Testis (tissue), 3 donors: Measurements from ENCODE around the gene ZFYVE28. TPM values are rescaled to one million over a fixed set of nuclear protein-coding genes. Genes with fewer than 3 reads are reported as not detected.

Experiments
- DNase-seq: peaks from one replicate; pipeline ENCODE4 v3.0.0-alpha.2; 2019
- H3K27ac ChIP-seq, 2 donors: fragments of 200-600 bp; sonication (generic); one replicate each; pipeline ENCODE4 v1.5.1; 2019
- H3K27me3 ChIP-seq: fragments of 200-600 bp; sonication (generic); one replicate; pipeline ENCODE4 v1.5.1; 2019
- H3K36me3 ChIP-seq: fragments of 200-600 bp; sonication (generic); one replicate; pipeline ENCODE4 v1.5.1; 2017; ENCODE audit warnings: low read depth; ENCODE audit errors: missing control alignments
- H3K4me1 ChIP-seq: fragments of 200-600 bp; sonication (generic); one replicate; pipeline ENCODE4 v1.5.1; 2019
- H3K4me3 ChIP-seq, 2 donors: fragments of 200-600 bp; sonication (generic); one replicate each; pipeline ENCODE4 v1.5.1; 2017 to 2019
- H3K9me3 ChIP-seq: fragments of 200-600 bp; sonication (generic); one replicate; pipeline ENCODE4 v1.5.1; 2017
- CTCF ChIP-seq, 3 experiments: fragments of 450-650 bp in 2 of 3; fragments of 200-600 bp in 1 of 3; sonication (generic) in 1 of 3; IDR thresholded peaks; one replicate each; pipeline ENCODE4 v1.5.1; 2016 to 2019; ENCODE audit warnings: antibody characterized with exemption in 3 of 3, mild to moderate bottlenecking in 2 of 3, moderate library complexity in 1 of 3
- POLR2A ChIP-seq: fragments of 450-650 bp; IDR thresholded peaks from one replicate; pipeline ENCODE4 v1.6.1; 2017; ENCODE audit warnings: antibody characterized with exemption, mild to moderate bottlenecking, moderate library complexity
- WGBS, 2 donors: methylation state at CpG; one replicate each; pipeline ENCODE4 v1.1.5; 2018; 5-methylcytosine and 5-hydroxymethylcytosine counted together
- intact Hi-C: fragments of 100-400 bp; cut with DNase I; formaldehyde crosslinking; loops from one replicate; pipeline ENCODE4 v1.15.1; 2023; ENCODE audit warnings: low total_unique reads
- polyA plus RNA-seq: library from polyadenylated mRNA; stranded (reverse); fragments of 350-450 nt; fragmentation: Illumina TruSeq; extraction: RNeasy Lipid Tissue Mini Kit (QIAGEN cat#74804); gene quantifications from one replicate; pipeline ENCODE4 v1.2.3, GENCODE V29; 2014; ENCODE audit warnings: low read depth, low replicate concordance; ENCODE audit not compliant: insufficient read depth
- total RNA-seq, 2 donors: library from RNA; depleted of rRNA; stranded (reverse); fragments of >200 nt; gene quantifications; one replicate each; pipeline ENCODE4 v1.2.3, GENCODE V29; 2016

ZFYVE28 gene
- total and polyA plus RNA-seq, 3 donors from 2014 or later: 14.7 to 55.3 (median 40.5) TPM

- H3K27me3 ChIP-seq: no peaks in the 10 kb centered on the region
- no peaks in the 10 kb centered on the region for H3K36me3 ChIP-seq
- H3K9me3 ChIP-seq: no peaks in the 10 kb centered on the region
- peaks cover 57% of the 10 kb centered on the region for H3K4me1 ChIP-seq
- WGBS, 2 donors: 0 to 10% methylated on average over 4 to 23 of the region's 23 CpGs
- peak overlapping the region; percentile 93 to 98 for H3K27ac ChIP-seq
- intact Hi-C loops: loop anchor here (5.0 kb wide), 1 partner anchor 548 kb away; the partner anchor contains the start of gene SLBP
- TF ChIP-seq POLR2A (no peak), CTCF (IDR thresholded peaks at IDR 0.05) (no peak)
- H3K4me3 ChIP-seq: peak overlapping the region; percentile 82
- DNase-seq: peak; percentile 40
Measured at GRCh38 chr4:2260344-2261109, 157.9 kb downstream of the ZFYVE28 start.

GRCh38 chr4:2259541-2260343, 158.7 kb downstream of the ZFYVE28 start:
- H3K4me3 ChIP-seq: no peak overlapping the region
- peaks cover 63% of the 10 kb centered on the region for H3K4me1 ChIP-seq
- no peaks in the 10 kb centered on the region for H3K36me3 ChIP-seq
- peak; percentile 12 for DNase-seq
- H3K27ac ChIP-seq: peak overlapping the region; percentile 93 to 98
- WGBS, 2 donors: 50 to 59% methylated on average over 5 to 14 of the region's 15 CpGs
- no peak for TF ChIP-seq POLR2A
- TF ChIP-seq CTCF (IDR thresholded peaks at IDR 0.05): no peak
- H3K9me3 ChIP-seq: no peaks in the 10 kb centered on the region
- no peaks in the 10 kb centered on the region for H3K27me3 ChIP-seq
- intact Hi-C loops: loop anchor here (5.0 kb wide), 1 partner anchor 547 kb away; the partner anchor contains the start of gene SLBP

- no peaks in the 10 kb centered on the region for H3K36me3 ChIP-seq
- no peak for TF ChIP-seq CTCF (IDR thresholded peaks at IDR 0.05)
- no peak for TF ChIP-seq POLR2A
- no peaks in the 10 kb centered on the region for H3K9me3 ChIP-seq
- peaks cover 66% of the 10 kb centered on the region for H3K4me1 ChIP-seq
- H3K4me3 ChIP-seq: no peak overlapping the region
- no peaks in the 10 kb centered on the region for H3K27me3 ChIP-seq
- 38% methylated on average over 4 to 13 of the region's 13 CpGs for WGBS, 2 donors
- intact Hi-C loops: no loop called here
- DNase-seq: peak; percentile 64
- H3K27ac ChIP-seq: peak overlapping the region; percentile 93 to 98
Measured at GRCh38 chr4:2259036-2259540, 159.4 kb downstream of the ZFYVE28 start.

GRCh38 chr4:2258091-2259035, 160.1 kb downstream of the ZFYVE28 start:
- peak; percentile 22 for DNase-seq
- peak overlapping the region; percentile 93 to 98 for H3K27ac ChIP-seq
- no peaks in the 10 kb centered on the region for H3K36me3 ChIP-seq
- H3K9me3 ChIP-seq: no peaks in the 10 kb centered on the region
- intact Hi-C loops: no loop called here
- no peak overlapping the region for H3K4me3 ChIP-seq
- peaks cover 66% of the 10 kb centered on the region for H3K4me1 ChIP-seq
- no peaks in the 10 kb centered on the region for H3K27me3 ChIP-seq
- 70% methylated on average over 16 of the region's 18 CpGs; no CpG with 5 or more reads in 1 of the 2 donors for WGBS, 2 donors
- TF ChIP-seq POLR2A (no peak), CTCF (IDR thresholded peaks at IDR 0.05) (no peak)
